ENCODE measurements around the gene ATP2C2.
"Not testable (repeated sequence)": the region's sequence is repeated elsewhere in the genome, so short reads cannot be mapped to it uniquely, and the experiment has no call there.

The ATP2C2 gene, protein sequence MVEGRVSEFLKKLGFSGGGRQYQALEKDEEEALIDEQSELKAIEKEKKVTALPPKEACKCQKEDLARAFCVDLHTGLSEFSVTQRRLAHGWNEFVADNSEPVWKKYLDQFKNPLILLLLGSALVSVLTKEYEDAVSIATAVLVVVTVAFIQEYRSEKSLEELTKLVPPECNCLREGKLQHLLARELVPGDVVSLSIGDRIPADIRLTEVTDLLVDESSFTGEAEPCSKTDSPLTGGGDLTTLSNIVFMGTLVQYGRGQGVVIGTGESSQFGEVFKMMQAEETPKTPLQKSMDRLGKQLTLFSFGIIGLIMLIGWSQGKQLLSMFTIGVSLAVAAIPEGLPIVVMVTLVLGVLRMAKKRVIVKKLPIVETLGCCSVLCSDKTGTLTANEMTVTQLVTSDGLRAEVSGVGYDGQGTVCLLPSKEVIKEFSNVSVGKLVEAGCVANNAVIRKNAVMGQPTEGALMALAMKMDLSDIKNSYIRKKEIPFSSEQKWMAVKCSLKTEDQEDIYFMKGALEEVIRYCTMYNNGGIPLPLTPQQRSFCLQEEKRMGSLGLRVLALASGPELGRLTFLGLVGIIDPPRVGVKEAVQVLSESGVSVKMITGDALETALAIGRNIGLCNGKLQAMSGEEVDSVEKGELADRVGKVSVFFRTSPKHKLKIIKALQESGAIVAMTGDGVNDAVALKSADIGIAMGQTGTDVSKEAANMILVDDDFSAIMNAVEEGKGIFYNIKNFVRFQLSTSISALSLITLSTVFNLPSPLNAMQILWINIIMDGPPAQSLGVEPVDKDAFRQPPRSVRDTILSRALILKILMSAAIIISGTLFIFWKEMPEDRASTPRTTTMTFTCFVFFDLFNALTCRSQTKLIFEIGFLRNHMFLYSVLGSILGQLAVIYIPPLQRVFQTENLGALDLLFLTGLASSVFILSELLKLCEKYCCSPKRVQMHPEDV

DNA sequence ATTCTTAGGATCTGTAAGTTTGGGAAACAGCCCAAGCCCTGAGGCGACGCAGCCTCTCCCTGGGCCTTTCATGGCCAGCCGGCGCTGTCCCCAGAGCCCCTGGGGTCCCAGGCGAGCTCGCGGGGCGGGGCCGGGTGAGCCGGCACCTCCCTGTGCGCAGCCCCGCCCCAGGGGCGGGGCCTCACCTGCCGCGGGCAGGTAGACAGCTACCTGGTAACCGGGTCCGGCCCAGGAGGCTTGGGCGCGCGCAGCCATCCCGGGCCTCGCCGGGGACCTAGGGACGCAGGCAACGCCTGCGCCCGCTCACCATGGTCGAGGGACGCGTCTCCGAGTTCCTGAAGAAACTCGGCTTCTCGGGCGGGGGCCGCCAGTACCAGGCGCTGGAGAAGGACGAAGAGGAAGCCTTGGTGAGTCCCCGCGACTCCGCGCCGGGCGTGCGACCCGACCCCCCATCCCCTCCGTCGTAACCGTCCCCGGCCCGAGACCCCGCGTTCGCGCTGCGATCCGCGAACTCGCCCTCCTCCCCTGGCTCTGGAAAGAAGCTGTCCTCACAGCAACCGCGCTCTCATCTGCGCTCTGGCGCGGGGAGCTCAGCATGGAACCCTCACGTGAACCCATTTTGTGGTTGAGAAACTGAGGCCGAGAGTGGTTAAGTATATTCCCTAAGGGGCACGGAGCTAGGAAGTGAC lies at the start of gene ATP2C2:
Gene ATP2C2 (plus strand): TSS at position 231 of the 689 bp plus-strand sequence. CDS start 78 bp downstream, at position 309.
- no peak for DNase-seq (ENCODE audit: low read depth)

DNA sequence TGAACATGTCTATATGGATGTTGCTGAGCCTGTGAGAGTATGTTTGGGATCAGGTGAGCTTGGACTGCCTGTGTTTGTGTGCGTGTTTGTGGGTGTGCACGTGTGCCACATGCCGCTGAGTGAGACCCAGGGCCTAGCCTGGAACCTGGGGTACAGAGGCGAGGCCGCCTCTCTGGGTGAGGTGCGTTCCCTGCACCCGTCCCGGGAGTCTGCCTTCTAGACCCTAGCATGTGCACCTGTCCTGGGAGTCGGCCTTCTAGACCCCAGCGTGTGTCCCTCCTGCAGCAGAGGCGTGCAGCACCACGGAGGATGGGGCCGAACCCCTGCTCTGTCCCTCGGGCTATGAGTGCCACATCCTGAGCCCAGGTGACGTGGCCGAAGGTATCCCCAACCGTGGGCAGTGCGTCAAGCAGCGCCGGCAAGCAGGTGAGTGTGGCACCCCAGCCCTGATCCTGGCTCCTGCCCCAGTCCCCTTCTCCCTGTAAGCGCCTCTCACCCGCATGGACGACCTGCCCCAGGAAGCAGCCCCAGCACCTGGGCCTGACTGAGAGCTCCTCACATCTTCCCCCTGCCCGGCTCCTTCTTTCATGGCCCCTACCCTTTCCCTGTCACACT lies 49.1 kb upstream of the ATP2C2 start:
- no peak for DNase-seq (ENCODE audit: low read depth)

DNA sequence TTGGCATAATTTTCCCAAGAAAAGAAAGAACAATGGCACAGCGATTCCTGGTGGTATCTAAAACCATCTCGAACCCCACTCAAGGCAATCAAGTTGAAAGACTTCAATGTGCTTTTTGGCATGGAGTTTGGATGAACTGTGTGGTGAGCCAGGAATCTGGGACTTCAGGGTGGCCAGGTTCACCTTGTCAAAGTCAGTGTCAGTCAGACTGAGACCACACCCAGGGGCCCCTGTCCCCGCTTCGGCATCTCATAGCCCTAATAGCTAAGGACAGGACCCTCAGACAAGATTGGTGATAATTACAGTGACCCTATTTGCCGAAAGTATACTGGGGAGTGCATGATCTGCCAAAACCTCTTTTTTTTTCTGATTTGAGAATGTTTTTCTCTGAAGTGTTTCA lies 47.8 kb upstream of the ATP2C2 start:
- no peak for DNase-seq (ENCODE audit: low read depth)

DNA sequence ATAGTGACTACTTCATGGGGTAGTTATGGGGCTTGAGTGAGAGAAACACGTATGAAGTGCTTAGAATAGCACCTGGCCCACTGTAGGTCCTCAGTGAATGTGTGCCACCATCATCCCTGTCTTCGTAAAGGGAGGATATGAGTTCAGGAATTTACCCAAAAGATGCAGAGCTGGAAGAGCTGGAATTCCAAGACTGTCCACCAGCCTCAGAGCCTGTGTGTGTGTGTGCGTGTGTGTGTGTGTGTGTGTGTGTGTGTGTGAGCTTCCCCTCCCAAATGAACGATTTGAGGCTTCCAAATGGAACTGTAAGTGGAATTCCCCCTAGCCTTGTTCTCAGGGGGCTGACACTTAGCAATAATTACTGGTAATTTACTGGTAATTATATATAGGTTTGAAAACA lies 46.4 kb upstream of the ATP2C2 start:
- no peak for DNase-seq (ENCODE audit: low read depth)

DNA sequence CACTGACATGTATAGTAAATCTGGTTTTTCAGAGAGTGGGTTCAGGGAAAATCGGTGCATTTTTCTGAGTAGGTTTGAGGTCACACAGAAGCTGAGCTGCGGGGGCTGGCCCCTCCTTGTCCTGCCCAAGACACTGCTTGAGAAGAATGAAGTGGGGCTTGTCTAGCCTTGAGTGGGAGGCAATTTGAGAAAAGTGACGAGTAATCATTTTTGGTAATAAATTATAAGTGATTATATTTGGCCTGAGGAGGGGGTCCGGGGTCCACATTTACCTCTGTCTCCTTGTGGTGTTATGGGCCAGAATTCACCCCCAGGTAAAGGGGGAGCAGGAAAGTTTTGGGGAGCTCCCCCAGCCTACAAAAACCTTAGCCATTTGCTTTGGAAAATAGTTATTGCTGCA lies 45.6 kb upstream of the ATP2C2 start:
- no peak for DNase-seq (ENCODE audit: low read depth)

DNA sequence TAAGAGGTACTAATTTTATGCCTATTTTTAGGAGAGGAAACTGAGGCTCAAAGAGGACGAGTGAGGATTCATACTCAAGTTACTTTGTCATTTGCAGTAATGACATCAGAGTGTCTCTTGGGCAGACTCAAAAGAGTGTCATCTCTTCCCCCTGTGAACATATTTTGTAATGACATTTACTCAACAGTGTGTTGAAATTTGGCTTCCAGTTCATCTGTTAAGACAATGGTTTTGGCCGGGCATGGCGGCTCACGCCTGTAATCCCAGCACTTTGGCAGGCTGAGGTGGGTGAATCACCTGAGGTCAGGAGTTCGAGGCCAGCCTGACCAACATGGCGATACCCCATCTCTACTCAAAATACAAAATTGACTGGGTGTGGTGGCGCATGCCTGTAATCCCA lies 44.7 kb upstream of the ATP2C2 start:
- DNase-seq (ENCODE audit: low read depth) = no peak

DNA sequence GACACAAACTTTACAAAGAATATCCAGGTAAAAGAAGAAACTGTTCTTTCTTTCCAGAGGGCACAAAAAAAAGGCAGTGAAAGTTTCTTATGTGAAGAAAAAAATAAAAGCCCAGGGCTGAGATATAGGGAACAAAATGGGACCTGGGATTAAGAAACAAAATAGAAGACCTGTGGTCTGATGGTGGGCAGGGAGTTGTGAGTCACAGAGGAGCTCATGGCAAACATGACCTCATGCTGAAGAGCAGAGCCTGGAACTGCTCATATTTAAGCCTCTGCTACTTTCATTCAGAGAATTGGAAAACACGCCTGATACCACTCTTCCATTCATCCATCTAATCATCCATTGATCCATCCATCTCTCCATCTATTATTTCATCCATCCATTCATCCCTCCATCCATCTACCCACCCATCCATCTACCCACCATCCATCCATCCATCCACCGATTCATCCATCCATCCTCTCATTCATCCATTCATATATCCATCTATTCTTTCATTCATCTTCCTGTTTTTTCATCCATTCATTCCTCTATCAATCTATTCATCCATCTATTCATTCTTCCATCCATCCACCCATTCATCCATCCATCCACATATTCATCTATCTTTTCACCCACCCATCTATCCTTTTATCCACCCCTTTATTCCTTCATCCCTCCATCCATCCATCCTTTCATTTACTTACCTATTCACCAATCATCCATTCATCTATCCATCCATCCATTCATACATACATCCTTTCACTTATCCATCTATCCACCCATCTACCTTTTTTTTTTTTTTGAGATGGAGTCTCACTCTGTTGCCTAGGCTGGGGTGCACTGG lies 43.7 kb upstream of the ATP2C2 start:
- no peak for DNase-seq (ENCODE audit: low read depth)

DNA sequence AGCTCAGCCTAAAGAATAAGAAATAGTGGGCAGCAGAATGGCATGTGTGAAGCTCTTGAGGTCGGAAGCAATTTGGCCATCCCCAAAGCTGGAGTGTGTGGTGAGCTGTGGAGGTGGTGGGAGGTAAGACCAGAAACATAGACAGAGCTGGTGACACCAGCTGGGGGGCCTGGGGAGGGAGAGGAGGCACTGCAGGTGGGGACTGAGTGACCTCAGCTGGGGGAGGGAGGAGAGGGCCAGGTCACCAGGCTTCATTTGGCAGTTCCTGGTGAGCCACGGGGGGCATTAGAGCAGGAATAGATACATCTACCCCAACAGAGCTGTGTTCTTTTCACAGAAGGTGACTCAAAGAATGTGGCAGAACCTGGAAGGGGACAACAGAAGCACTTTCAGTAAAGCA lies 41.8 kb upstream of the ATP2C2 start:
- DNase-seq (ENCODE audit: low read depth) = no peak

DNA sequence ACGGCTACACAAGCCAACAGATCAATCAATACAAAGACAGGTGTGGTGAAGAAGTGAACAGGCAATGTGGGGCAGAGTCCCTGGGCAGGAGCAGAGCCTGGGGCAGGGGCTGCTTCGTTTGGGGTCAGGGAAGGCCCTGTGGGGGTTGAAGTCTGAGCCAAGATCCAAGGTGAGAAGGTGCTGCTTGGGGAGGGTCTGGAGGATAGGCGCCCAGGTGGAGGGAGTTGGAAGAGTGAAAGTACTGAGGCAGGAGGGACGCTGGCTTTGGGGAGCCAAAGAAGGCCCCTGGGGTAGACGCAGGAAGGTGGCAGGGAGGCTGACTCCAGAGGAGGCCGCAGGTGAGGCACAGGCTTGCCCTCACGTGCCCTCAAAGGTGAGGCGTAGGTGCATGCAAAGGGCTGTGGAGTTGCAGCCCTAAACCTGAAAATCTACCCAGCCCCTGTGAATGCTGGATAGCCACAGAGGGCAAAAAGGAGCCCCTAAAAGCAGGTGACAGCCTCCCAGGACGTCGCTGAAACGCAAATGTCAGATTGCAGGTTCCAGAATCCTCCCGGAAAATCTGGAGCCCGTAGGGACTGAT lies 40.3 kb upstream of the ATP2C2 start:
- DNase-seq (ENCODE audit: low read depth) = no peak

DNA sequence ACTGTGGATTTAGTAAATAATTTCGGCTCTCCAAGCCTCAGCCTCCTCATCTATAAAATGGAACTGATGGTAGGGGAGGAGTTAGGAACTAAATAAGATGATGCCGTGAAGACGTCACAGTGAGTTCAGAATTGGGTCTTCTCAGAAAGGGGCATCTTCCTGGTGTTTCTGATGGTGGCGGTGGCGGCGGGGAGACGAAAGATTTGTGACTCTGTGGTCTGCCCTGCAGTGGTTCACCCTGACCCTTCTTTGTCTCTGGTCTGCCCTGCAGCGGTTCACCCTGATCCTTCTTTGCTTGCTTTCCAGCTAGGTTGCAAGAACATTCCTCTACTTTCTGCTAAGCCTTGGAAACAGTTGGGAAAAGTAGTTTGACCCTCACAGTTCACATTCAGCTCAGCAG lies 39.3 kb upstream of the ATP2C2 start:
- DNase-seq (ENCODE audit: low read depth) = no peak

DNA sequence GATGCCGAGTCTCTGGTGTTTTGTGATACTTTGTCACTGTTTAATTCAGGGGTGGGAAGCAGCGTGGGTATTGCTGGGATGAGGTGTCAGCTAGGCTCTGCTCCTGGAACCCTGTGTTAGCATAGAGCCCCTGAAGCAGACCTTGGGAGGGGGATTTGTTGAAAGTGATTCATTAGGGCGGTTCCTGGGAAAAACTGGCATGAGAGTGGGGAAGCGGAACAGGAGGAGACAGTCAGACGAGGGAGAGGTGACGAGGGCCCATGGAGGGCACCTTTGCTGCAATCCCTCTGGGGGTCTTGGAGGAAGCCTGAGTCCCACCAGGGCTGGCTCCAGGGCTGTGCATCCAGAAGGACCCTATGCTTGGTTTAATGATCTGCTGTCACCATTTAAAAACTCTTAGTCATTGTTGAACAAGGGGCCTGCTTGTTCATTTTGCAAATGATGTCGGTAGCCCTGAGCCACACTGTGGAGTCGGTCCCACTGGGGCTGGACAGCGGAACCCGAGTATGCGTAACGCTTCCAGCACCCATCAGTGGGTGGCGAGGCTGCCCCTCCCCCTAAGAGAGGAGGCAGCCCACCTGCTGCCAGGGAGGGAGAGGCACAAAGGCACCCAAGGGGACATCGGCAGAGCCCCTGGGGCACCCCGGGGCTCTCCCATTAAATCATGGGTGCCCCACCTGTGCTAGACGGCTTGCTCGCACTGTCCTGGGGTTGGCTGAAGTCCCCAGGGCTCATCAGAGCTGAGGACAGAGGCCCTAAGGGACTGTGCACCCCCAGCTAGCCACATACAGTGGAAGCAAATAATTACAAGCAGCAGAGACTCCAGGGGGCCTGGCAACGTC lies 38.3 kb upstream of the ATP2C2 start:
- no peak for DNase-seq (ENCODE audit: low read depth)

DNA sequence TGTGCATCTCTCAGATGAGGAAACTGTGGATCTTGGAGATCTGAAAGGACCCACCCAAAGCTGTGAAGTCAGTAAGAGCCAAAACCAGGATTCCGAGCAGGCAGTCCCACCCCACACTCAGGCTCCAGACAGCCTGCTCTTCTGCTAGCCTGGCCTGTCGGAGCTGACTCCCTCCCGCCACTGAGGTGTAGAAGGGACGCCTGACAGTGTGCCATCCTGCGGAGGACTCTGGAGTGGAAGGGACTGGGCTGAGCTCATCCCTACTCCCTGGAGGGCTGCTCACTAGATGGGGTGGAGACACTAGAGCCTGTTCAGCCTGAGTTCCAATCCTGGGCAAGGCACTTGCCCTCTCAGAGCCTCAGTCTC lies 37.7 kb upstream of the ATP2C2 start:
- no peak for DNase-seq (ENCODE audit: low read depth)

DNA sequence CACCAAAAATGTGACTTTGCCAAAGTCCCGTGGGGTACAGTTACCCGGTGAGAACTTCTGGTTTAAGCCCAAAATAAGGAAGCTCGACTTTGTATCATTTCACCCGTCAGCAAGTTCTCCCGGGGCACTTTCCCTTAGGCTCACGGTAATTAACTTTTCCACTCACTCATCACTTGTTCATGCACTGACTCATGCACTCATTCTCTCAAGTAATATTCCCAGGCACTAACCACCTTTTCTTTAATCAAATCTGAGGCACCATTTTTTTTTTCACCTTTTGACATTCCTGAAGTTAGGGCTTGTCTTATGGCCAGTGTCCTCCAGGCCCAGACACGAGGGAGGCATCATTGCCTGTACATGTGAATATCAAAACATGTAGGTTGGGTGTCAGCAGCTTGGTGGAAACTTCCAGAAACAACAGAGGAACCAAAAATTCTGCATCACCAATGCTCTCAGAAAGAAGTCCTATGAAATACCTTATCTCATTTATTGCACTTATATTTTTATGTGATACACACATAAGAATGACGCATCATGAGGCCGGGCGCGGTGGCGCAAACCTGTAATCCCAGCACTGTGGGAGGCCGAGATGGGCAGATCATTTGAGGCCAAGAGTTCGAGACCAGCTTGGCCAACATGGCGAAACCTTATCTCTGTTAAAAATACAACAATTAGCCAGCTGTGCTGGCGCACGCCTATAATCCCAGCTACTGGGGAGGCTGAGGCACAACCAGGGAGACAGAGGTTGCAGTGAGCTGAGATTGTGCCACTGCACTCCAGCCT lies 36.1 kb upstream of the ATP2C2 start:
- no peak for DNase-seq (ENCODE audit: low read depth)

DNA sequence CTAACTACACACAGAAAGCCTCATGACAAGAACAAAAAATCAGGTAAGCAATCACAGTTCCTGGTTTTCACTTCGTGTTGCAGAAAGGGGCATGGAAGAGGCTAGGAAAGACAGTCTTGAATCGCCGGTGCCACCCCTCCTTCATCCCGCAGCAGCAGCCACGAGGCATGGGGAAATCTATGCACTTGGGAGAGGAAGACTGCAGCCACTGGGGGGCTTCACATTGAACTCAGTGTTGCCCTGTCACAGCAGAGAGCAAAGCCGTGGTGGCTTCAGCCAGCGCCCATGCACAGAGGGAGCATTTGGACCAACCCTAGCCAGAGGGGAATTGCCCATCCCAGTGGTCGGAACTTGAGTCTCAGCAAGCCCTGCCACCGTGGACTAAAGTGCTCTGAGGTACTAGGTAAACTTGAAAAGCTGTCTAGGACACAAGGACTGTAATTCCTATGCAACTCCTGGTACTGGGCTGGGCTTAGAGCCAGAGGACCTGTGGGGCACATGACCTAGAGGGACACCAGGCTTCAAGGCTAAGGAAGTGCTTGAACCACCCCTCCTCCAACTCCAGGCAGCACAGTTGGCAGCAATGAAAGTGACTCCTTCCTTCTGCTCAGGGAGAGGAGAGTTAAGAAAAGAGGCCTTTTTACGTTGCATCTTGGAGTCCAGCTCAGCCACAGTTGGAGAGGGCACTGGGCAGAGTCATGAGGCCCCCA lies 35.2 kb upstream of the ATP2C2 start:
- DNase-seq (ENCODE audit: low read depth) = no peak

DNA sequence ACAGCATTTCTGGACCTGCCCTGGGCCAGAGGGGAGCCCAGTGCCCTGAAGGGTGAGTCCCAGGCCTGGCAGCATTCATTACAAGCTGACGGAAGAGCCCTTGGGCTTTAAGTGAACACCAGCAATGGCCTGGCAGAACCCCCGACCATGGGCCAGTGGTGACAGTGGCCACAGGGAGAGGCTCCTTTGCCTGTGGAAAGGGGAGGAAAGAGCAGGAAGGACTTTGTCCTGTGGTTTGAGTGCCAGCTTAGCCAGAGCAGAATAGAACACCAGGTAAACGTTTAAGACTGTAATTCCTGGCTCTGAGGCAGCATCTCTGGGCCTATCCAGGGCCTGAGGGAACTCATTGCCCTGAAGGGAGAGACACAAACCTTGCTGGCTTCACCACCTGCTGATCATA lies 34.3 kb upstream of the ATP2C2 start:
- DNase-seq (ENCODE audit: low read depth) = no peak

DNA sequence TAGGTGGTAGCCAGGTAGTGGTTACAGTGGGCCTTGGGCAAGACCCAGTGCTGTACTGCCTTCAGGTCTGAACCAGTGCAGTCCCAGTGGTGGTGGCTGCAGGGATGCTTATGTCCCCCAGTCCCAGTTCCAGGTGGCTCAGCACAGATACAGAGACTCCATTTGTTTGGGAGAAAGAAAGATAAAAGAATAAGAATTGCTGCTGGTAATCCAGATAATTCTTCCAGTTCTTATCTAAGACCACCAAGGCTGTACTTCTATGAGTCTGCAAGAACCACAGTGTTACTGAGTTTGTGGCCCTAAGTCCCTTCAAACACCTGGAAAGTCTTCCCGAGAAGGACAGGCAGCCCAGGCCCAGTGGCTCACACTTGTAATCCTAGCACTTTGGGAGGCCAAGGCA lies 33.9 kb upstream of the ATP2C2 start:
- DNase-seq (ENCODE audit: low read depth) = no peak

DNA sequence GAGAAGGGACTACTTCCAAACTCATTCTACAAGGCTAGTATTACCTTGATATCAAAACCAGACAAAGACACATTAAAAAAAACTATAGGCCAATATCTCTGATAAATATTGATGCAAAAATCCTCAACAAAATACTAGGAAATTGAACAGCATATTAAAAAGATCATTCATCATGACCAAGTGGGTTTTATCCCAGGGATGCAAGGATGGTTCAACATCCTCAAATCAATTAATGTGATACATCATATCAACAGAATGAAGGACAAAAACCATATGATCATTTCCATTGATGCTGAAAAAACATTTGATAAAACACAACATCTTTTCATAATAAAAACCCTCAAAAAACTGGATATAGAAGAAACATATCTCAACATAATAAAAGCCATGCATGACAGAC lies 31.1 kb upstream of the ATP2C2 start:
- not testable (repeated sequence) for DNase-seq (ENCODE audit: low read depth)

DNA sequence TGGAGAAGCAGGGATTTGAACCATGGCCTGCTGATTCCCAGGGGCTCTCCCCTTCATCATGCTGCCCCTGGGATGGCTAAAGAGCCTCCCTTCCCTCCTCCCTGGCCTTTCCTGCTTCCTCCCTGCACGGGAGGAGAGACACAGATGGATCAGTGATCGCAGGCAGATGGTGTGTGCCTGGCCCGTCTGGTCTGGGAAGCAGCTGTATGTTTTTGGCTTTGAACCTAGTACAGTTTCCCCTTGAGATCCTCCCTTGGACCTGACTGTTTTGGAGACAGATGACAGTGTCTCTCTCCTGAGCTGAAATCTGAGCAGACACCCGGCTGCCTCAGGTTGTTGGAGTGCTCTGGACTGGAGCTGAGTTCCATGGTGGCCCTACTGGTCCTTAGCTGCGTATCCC lies 29.0 kb upstream of the ATP2C2 start:
- DNase-seq (ENCODE audit: low read depth) = no peak

DNA sequence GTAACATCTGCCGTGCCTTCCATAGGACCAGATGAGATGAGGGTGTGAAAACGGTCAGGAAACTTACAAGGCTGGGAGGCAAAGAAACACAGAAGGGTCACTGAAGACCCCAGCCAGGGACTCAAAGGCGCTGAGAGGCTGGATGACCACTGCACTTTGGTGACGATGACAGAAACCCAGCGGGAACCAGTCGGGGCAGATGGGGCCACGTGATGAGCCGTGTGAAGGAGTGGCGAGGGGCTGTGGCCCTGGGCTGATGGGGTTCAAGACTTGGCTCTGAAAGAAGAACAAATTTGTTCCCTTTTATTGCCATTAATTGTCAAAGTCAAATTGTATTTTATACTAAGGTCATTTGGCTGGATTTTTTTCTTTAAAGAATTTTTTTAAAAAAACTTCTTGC lies 28.6 kb upstream of the ATP2C2 start:
- no peak for DNase-seq (ENCODE audit: low read depth)

All from stimulated activated CD8-positive, alpha-beta memory T cell treated with anti-CD3 and anti-CD28 coated beads, Interleukin-15, amount 100 ng/mL, for 24 hours (primary cell).